ENCODE data around the gene PCBP1.
A peak's percentile ranks its signal among the peaks of the same experiment; 100 is the strongest.
"Not testable (repeated sequence)": the region's sequence is repeated elsewhere in the genome, so short reads cannot be mapped to it uniquely, and the experiment has no call there.

Gene PCBP1

DNA sequence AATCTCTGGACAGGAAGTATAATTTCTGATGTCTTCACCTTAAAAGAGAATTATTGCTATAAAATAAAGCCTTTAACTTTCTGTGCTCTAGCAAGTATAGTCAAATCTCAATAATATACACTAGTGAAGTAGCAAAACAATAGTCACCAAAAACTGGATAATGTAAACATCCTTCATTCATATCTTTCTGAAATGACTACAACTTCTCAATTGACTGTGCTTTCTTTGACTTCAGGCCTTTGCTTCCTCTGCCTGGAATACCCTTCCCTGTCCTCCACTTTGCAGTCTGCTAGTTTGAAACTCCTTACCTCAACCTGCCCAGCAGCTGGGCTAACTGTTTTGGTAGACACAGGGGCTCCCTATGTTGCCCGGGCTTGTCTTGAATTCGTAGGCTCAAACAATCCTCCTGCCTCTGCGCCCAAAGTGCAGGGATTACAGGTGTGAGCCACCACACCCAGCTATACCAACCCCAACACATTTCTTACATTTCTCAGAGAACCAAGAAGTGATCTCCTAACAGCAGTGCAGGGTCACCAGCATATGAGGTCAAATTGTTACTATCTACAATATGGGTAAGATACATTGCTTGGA, 6.6 kb upstream of the PCBP1 start:
- no peak for DNase-seq (ENCODE audit: low read depth, low spot score)

- DNase-seq (ENCODE audit: low read depth, low spot score) = no peak
Measured at GRCh38 chr2:70081221-70081620, 6.1 kb upstream of the PCBP1 start.

GRCh38 chr2:70083344-70084156, 3.7 kb upstream of the PCBP1 start:
- DNase-seq (ENCODE audit: low read depth, low spot score) = no peak

- DNase-seq (ENCODE audit: low read depth, low spot score) = no peak
Measured at GRCh38 chr2:70084973-70085710, 2.1 kb upstream of the PCBP1 start.

- no peak for DNase-seq (ENCODE audit: low read depth, low spot score)
Measured at GRCh38 chr2:70085711-70086277, 1.5 kb upstream of the PCBP1 start.

- DNase-seq (ENCODE audit: low read depth, low spot score) = peak; percentile 61
Measured at GRCh38 chr2:70086278-70086837, 919 bp upstream of the PCBP1 start.

- DNase-seq (ENCODE audit: low read depth, low spot score) = no peak
Measured at GRCh38 chr2:70087702-70088597, 673 bp downstream of the PCBP1 start.

DNA sequence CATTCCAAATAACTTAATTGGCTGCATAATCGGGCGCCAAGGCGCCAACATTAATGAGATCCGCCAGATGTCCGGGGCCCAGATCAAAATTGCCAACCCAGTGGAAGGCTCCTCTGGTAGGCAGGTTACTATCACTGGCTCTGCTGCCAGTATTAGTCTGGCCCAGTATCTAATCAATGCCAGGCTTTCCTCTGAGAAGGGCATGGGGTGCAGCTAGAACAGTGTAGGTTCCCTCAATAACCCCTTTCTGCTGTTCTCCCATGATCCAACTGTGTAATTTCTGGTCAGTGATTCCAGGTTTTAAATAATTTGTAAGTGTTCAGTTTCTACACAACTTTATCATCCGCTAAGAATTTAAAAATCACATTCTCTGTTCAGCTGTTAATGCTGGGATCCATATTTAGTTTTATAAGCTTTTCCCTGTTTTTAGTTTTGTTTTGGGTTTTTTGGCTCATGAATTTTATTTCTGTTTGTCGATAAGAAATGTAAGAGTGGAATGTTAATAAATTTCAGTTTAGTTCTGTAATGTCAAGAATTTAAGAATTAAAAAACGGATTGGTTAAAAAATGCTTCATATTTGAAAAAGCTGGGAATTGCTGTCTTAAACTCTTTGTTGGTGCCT, 1.4 kb downstream of the PCBP1 start:
- DNase-seq (ENCODE audit: low read depth, low spot score) = no peak

- no peak for DNase-seq (ENCODE audit: low read depth, low spot score)
Measured at GRCh38 chr2:70089220-70089982, 2.1 kb downstream of the PCBP1 start.

DNA sequence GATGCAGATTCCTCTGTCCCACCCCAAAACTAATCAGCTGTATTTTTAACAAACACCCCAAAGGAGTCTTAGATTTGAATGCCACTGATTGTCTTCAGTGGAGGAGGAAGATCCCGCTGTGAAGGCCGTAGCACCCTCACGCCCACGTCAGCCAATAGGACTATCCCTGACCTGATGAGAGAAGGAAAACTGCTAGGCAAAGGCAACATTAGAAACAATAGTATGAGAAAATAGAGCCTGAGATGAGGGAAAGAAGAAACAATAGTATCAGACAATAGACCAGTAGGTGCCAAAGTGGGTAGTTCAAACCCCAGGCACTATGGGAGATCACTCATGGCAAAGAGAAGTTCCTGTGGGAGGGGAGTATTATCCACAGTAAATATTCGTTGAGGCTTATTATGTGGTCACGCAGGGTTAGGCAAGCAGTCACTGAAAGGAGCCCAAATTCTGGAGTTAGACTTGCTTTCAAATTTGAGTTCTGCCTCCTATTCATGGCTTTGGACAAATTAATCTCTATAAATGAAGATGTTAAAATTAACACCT, 2.8 kb downstream of the PCBP1 start:
- DNase-seq (ENCODE audit: low read depth, low spot score) = no peak

DNA sequence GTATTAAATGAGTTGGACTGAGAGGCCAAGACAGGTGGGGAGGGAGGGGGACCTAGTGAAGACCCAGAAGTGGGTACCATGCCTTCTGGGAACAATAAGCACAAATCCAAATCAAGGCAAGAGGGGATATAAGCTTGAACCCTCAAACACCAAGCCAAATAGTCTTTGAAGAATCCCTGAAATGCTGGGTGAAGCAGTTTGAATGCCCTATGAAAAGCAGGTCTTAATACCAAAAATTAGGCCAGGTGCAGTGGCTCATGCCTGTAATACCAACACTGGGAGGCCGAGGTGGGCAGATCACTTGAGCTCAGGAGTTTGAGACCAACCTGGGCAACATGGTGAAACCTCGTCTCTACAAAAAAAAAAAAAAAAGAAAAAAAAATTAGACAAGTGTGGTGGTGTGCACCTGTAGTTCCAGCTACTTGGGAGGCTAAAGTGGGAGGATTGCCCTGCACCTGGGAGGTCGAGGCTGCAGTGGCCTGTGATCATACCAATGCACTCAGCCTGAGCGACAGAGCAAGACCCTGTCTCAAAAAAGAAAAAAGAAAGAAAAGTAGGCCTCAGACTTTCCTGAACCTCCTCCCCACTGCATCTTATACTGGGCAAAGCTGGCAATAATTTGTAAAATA, 3.5 kb downstream of the PCBP1 start:
- no peak for DNase-seq (ENCODE audit: low read depth, low spot score)

- DNase-seq (ENCODE audit: low read depth, low spot score) = no peak
Measured at GRCh38 chr2:70091364-70091763, 4.1 kb downstream of the PCBP1 start.

DNA sequence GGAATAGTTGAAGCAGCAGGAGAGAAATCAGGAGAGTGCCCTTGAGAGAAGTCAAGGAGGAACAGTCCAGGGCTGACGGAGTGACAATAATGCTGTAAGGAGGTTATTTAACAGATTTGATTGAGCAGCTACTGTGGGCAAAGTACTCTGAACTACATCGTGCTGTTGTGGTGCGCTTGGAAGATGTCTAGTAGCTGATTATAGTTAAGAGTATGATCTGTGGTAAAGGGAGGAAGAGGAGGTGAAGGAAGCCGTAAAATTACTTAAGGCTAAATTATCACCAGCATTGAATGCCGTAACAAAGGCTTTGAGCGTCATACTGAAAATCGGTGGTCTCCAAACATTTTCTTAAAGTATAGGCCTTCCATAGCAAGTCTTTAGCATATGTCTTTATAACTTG, 4.5 kb downstream of the PCBP1 start:
- DNase-seq (ENCODE audit: low read depth, low spot score) = no peak

- DNase-seq (ENCODE audit: low read depth, low spot score) = not testable (repeated sequence)
Measured at GRCh38 chr2:70092576-70093243, 5.4 kb downstream of the PCBP1 start.

DNA sequence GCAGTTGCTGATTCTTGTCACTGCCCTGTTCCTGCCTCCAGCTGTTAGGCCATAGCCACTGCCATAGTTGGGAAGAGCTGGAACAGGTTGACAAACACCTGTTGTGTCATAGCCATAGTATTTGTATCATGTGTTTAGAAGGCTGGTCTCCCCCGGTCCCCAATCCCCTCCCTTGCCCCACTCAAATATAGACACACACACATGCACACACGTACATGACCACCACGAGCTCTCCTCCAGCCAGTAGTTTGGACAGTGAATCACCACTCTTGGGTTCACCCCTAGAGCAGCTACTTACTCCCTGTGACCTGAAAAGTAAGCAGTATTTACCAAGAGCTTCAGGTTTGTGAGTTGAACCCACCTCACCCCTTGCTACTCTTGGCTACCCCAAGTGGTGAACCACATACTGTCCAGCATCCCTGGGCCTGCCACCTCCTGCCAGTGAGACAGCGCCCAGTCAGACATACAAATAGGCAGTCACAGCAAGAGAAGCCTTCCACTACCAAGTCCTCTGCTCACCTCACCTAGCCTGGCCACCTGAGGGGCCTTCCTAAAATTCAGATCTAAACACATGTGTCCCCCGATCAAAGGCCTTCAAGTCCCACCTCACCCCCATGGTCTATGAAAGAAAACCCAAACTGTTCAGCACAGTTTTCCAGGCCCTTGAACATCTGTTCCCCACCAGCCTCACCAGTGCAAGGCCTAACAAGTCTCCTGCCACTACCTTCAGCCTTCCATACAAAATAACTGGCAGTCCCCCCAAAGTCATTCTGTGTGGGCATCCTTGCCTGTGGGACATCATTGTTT, 7.1 kb downstream of the PCBP1 start:
- no peak for DNase-seq (ENCODE audit: low read depth, low spot score)

- peak; percentile 42 for DNase-seq (ENCODE audit: low read depth, low spot score)
Measured at GRCh38 chr2:70094978-70095719, 7.9 kb downstream of the PCBP1 start.

All from activated CD4-positive, CD25-positive, alpha-beta regulatory T cell treated with anti-CD3 and anti-CD28 coated beads, Interleukin-2, amount 50 U/mL, for 16 hours (primary cell).